ENCODE measurements around the gene SV2C. TPM values are rescaled to one million over a fixed set of nuclear protein-coding genes. Genes with fewer than 3 reads are reported as not detected.

Gene SV2C
- total and polyA plus RNA-seq, 10 of the 15 experiments (the other 5 are each of a cell fraction or from before 2014, with no cell fraction given) = under 0.01 to 1.1 (median 0.63) TPM

DNA sequence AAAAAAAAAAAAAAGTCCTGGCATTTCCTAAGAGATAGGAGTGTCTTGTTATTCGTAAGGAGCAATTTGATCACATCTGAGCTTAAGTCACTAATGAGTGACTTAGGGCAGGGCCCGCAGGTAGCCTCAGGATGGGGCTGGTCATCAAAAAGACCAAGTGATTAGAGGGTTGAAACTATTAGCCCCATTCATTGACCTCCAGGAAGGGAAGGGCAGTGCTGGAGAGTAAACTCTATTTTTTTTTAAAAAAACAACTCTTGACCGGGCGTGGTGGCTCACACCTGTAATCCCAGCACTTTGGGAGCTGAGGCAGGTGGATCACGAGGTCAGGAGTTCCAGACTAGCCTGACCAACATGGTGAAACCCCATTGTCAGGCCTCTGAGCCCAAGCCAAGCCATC, 273.7 kb downstream of the SV2C start (continued):
- TF ChIP-seq, protein P1, sequence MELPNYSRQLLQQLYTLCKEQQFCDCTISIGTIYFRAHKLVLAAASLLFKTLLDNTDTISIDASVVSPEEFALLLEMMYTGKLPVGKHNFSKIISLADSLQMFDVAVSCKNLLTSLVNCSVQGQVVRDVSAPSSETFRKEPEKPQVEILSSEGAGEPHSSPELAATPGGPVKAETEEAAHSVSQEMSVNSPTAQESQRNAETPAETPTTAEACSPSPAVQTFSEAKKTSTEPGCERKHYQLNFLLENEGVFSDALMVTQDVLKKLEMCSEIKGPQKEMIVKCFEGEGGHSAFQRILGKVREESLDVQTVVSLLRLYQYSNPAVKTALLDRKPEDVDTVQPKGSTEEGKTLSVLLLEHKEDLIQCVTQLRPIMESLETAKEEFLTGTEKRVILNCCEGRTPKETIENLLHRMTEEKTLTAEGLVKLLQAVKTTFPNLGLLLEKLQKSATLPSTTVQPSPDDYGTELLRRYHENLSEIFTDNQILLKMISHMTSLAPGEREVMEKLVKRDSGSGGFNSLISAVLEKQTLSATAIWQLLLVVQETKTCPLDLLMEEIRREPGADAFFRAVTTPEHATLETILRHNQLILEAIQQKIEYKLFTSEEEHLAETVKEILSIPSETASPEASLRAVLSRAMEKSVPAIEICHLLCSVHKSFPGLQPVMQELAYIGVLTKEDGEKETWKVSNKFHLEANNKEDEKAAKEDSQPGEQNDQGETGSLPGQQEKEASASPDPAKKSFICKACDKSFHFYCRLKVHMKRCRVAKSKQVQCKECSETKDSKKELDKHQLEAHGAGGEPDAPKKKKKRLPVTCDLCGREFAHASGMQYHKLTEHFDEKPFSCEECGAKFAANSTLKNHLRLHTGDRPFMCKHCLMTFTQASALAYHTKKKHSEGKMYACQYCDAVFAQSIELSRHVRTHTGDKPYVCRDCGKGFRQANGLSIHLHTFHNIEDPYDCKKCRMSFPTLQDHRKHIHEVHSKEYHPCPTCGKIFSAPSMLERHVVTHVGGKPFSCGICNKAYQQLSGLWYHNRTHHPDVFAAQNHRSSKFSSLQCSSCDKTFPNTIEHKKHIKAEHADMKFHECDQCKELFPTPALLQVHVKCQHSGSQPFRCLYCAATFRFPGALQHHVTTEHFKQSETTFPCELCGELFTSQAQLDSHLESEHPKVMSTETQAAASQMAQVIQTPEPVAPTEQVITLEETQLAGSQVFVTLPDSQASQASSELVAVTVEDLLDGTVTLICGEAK (IDR thresholded peaks at IDR 0.05; ENCODE audit: borderline replicate concordance) = no peak

DNA sequence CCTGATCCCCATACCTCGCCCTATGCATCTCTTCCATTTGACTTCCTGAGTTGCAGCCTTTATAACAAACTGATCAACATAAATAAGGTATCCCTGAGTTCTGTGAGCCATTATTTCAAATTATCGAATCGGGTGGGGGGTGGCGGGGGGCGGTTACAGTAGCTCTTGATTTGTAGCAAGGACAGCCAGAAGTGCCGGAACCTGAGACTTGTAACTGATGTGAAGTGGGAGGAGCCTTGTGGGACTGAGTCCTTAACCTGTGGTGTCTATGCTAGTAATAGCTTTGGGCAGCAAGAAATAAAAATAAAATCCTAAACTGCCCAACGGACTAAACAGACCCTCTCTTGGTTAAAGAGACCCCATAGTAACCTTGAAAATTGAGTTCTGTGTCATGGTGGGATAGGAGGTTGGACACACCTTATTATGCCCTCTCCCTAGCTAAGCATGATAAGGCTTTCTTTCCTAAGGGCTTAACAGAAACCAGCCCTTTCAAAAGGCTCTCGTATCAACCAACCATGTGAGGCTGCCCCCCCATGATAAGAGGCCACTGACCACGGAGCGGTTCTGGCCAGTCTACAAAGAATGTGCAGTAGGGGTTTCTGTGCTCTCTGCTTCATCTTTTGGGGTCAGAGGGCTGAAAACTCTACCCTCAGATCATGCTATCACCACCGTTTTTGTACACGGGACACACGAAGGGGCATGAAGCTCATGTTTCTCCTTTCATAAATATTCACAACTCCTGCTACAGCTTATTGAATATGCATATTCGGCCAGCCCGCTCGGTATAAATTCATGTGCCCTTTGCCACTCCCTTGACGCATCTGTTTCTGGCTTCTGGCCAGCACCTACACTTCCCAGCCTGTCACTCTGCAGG, 280.4 kb downstream of the SV2C start:
- ChIA-PET CTCF (interaction anchor here (1.3 kb wide), 1 partner anchor 219 kb away, joined by 3 read pairs; no protein-coding TSS in a partner anchor), RAD21 (ENCODE audit: unreplicated experiment) (no interaction called here), SMC1A (ENCODE audit: uncharacterized antibody, unreplicated experiment) (no interaction called here), POLR2A (no interaction called here)
- ATAC-seq = no peak
- Histone ChIP-seq H3K4me3 (no peak overlapping the region), H3K4me1 (ENCODE audit: control insufficient read depth, insufficient read depth, low read length) (peaks cover 3% of the 10 kb centered on the region; the same call in 1 of the 2 replicates), H3K79me2 (ENCODE audit: control insufficient read depth, insufficient read depth, low read length) (no peaks in the 10 kb centered on the region), H3K27me3 (replicated peaks in 1 of 2; ENCODE audit: control insufficient read depth in 2 of 2, insufficient read depth in 2 of 2, low read length in 1 of 2) (no peaks in the 10 kb centered on the region), H3K9me3 (replicated peaks; ENCODE audit: control insufficient read depth, insufficient read depth, low read length) (no peaks in the 10 kb centered on the region), H4K20me1 (ENCODE audit: control insufficient read depth, insufficient read depth) (no peaks in the 10 kb centered on the region), H3K4me2 (ENCODE audit: control insufficient read depth, insufficient read depth) (no peak overlapping the region), H2AFZ (ENCODE audit: control insufficient read depth, low read depth, low read length) (no peak overlapping the region), H3K27ac (ENCODE audit: control insufficient read depth, insufficient read depth) (no peak overlapping the region), H3K36me3 (ENCODE audit: control insufficient read depth in 2 of 2, insufficient read depth in 2 of 2, low read length in 1 of 2) (no peaks in the 10 kb centered on the region), H3K9ac (ENCODE audit: control insufficient read depth, insufficient read depth, low read length) (no peak overlapping the region)
- intact Hi-C loops (cut with micrococcal nuclease; ENCODE audit: unreplicated experiment) = no loop called here
- 71% methylated on average over 17 of the region's 17 CpGs for WGBS (ENCODE audit: insufficient coverage, insufficient replicate concordance, low lambda C conversion rate, missing lambda C conversion rate)
- TF ChIP-seq RUNX3 (IDR thresholded peaks at IDR 0.05; ENCODE audit: low read length) (no peak), NR2F1 (conservative IDR thresholded peaks at IDR 0.05) (no peak), KDM1A (IDR thresholded peaks at IDR 0.05; ENCODE audit: borderline replicate concordance) (no peak), NFYA (IDR thresholded peaks at IDR 0.05; ENCODE audit: borderline replicate concordance, low read depth, low read length) (no peak), HCFC1 (IDR thresholded peaks at IDR 0.05; ENCODE audit: low read length) (no peak), CHD2 (IDR thresholded peaks at IDR 0.05; ENCODE audit: borderline replicate concordance, low read depth, low read length) (no peak), TCF3 (IDR thresholded peaks at IDR 0.05; ENCODE audit: borderline replicate concordance, insufficient read depth, low read depth, low read length) (no peak), CBX3 (IDR thresholded peaks at IDR 0.05; ENCODE audit: borderline replicate concordance, low read depth) (no peak), GATAD2B (conservative IDR thresholded peaks at IDR 0.05; ENCODE audit: low read depth) (no peak), SMARCA5 (IDR thresholded peaks at IDR 0.05) (no peak)
- TF ChIP-seq, protein P2, sequence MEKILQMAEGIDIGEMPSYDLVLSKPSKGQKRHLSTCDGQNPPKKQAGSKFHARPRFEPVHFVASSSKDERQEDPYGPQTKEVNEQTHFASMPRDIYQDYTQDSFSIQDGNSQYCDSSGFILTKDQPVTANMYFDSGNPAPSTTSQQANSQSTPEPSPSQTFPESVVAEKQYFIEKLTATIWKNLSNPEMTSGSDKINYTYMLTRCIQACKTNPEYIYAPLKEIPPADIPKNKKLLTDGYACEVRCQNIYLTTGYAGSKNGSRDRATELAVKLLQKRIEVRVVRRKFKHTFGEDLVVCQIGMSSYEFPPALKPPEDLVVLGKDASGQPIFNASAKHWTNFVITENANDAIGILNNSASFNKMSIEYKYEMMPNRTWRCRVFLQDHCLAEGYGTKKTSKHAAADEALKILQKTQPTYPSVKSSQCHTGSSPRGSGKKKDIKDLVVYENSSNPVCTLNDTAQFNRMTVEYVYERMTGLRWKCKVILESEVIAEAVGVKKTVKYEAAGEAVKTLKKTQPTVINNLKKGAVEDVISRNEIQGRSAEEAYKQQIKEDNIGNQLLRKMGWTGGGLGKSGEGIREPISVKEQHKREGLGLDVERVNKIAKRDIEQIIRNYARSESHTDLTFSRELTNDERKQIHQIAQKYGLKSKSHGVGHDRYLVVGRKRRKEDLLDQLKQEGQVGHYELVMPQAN (conservative IDR thresholded peaks at IDR 0.05) = no peak
- TF ChIP-seq, protein P3, sequence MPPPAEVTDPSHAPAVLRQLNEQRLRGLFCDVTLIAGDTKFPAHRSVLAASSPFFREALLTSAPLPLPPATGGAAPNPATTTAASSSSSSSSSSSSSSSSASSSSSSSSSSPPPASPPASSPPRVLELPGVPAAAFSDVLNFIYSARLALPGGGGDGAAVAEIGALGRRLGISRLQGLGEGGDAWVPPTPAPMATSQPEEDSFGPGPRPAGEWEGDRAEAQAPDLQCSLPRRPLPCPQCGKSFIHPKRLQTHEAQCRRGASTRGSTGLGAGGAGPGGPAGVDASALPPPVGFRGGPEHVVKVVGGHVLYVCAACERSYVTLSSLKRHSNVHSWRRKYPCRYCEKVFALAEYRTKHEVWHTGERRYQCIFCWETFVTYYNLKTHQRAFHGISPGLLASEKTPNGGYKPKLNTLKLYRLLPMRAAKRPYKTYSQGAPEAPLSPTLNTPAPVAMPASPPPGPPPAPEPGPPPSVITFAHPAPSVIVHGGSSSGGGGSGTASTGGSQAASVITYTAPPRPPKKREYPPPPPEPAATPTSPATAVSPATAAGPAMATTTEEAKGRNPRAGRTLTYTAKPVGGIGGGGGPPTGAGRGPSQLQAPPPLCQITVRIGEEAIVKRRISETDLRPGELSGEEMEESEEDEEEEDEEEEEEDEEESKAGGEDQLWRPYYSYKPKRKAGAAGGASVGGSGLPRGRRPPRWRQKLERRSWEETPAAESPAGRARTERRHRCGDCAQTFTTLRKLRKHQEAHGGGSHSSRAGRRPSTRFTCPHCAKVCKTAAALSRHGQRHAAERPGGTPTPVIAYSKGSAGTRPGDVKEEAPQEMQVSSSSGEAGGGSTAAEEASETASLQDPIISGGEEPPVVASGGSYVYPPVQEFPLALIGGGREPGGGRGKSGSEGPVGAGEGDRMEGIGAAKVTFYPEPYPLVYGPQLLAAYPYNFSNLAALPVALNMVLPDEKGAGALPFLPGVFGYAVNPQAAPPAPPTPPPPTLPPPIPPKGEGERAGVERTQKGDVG (CRISPR knock-in tag; IDR thresholded peaks at IDR 0.05) = no peak
- in situ Hi-C loops (cut with MboI) = no loop called here
- no peak for DNase-seq (ENCODE audit: low read depth, low spot score)
- no peak for FAIRE-seq
- BruUV-seq (replicated peaks) = no TSS peak
